GM12878 (cell line): ENCODE results near the gene ATF2. TPM values are rescaled to one million over a fixed set of nuclear protein-coding genes. Genes with fewer than 3 reads are reported as not detected.

Source experiments
- ATAC-seq: fragments of 200-7000 bp; cut with Tn5 transposase; 3 replicates; pipeline ENCODE4 v1.9.1; 2020; ENCODE audit warnings: mild to moderate bottlenecking, moderate library complexity
- BruUV-seq: library from RNA; stranded (reverse); fragments of 400-500 nt; replicated peaks from 2 replicates; lab custom pipeline; 2021; lab: Mats Ljungman, UMichigan
- CTCF ChIA-PET: fragments of 300-600 bp; sonication (Branson Sonifier 250); formaldehyde crosslinking; extraction: SDS; loops from one replicate; lab custom pipeline; 2021; ENCODE audit warnings: inconsistent platforms; lab: Yijun Ruan, JAX
- POLR2A ChIA-PET: fragments of 350-600 bp; formaldehyde crosslinking; extraction: SDS; loops from one replicate; lab custom pipeline; 2021; ENCODE audit warnings: inconsistent platforms; lab: Charles Lee
- RAD21 ChIA-PET: fragments of 300-600 bp; sonication (Branson Sonifier 250); formaldehyde crosslinking; loops from one replicate; lab custom pipeline; 2023; ENCODE audit warnings: antibody characterized with exemption; ENCODE audit not compliant: unreplicated experiment; lab: Charles Lee
- SMC1A ChIA-PET: fragments of 300-600 bp; sonication (Branson Sonifier 250); formaldehyde crosslinking; loops from one replicate; lab custom pipeline; 2023; ENCODE audit not compliant: unreplicated experiment, uncharacterized antibody; lab: Charles Lee
- DNase-seq: peaks from one replicate; pipeline ENCODE4 v3.0.0-alpha.2; 2011; ENCODE audit warnings: low read depth, low spot score
- FAIRE-seq: peaks from 3 replicates; lab custom pipeline; 2011; peaks lifted over from hg19 to GRCh38; lab: Jason Lieb, UNC
- H2AFZ ChIP-seq: 2 replicates; pipeline ENCODE4 v1.6.0; 2011; ENCODE audit warnings: low read depth, low read length, control low read depth; ENCODE audit not compliant: control insufficient read depth
- H3K27ac ChIP-seq: 2 replicates; pipeline ENCODE4 v1.5.1; 2011; ENCODE audit warnings: control low read depth; ENCODE audit not compliant: control insufficient read depth, insufficient read depth
- H3K27me3 ChIP-seq, 2 experiments: replicated peaks in 1 of 2; 2 replicates each; pipeline versions ENCODE4 v1.6.0 to v1.6.1; 2011; ENCODE audit warnings: low read length in 1 of 2; ENCODE audit not compliant: control insufficient read depth in 2 of 2, insufficient read depth in 2 of 2
- H3K36me3 ChIP-seq, 2 experiments: 2 replicates each; pipeline ENCODE4 v1.5.1; 2011; ENCODE audit warnings: low read length in 1 of 2; ENCODE audit not compliant: control insufficient read depth in 2 of 2, insufficient read depth in 2 of 2
- H3K4me1 ChIP-seq: 2 replicates; pipeline ENCODE4 v1.6.1; 2011; ENCODE audit warnings: mild to moderate bottlenecking, low read length, moderate library complexity, mixed read lengths; ENCODE audit not compliant: control insufficient read depth, insufficient read depth
- H3K4me2 ChIP-seq: 2 replicates; pipeline ENCODE4 v1.6.0; 2011; ENCODE audit warnings: control low read depth; ENCODE audit not compliant: control insufficient read depth, insufficient read depth
- H3K4me3 ChIP-seq: fragments of 200-600 bp; sonication (generic); 2 replicates; pipeline ENCODE4 v1.5.1; 2016
- H3K79me2 ChIP-seq: 2 replicates; pipeline ENCODE4 v1.6.0; 2011; ENCODE audit warnings: low read length; ENCODE audit not compliant: control insufficient read depth, insufficient read depth
- H3K9ac ChIP-seq: 2 replicates; pipeline ENCODE4 v1.8.0; 2011; ENCODE audit warnings: low read length, control low read depth, mixed read lengths; ENCODE audit not compliant: control insufficient read depth, insufficient read depth
- H3K9me3 ChIP-seq: replicated peaks from 3 replicates; pipeline ENCODE4 v1.5.1; 2011; ENCODE audit warnings: mild to moderate bottlenecking, low read length; ENCODE audit not compliant: control insufficient read depth, insufficient read depth
- H4K20me1 ChIP-seq: 2 replicates; pipeline ENCODE4 v1.6.0; 2011; ENCODE audit not compliant: control insufficient read depth, insufficient read depth
- BHLHE40 ChIP-seq, 2 experiments: fragments of 450-650 bp in 1 of 2; IDR thresholded peaks; 2 replicates each; pipeline ENCODE4 v1.6.1; 2011 to 2017; ENCODE audit warnings: low read depth in 2 of 2, borderline replicate concordance in 1 of 2, improper control_type of control experiment in 1 of 2, low read length in 1 of 2, mild to moderate bottlenecking in 1 of 2
- CREB1 ChIP-seq: IDR thresholded peaks from 2 replicates; pipeline ENCODE4 v1.6.1; 2012; ENCODE audit warnings: low read depth, mild to moderate bottlenecking, inconsistent platforms
- FOXM1 ChIP-seq: IDR thresholded peaks from 2 replicates; pipeline ENCODE4 v1.6.1; 2012; ENCODE audit warnings: low read depth, mild to moderate bottlenecking, inconsistent platforms, low read length, moderate library complexity
- IRF5 ChIP-seq: fragments of 450-650 bp; IDR thresholded peaks from 2 replicates; pipeline ENCODE4 v1.6.1; 2017; ENCODE audit warnings: borderline replicate concordance
- MEF2B ChIP-seq: fragments of 450-650 bp; IDR thresholded peaks from 2 replicates; pipeline ENCODE4 v1.6.1; 2018; ENCODE audit warnings: mild to moderate bottlenecking, moderate library complexity; ENCODE audit not compliant: partially characterized antibody, poor library complexity, severe bottlenecking
- MYC ChIP-seq: IDR thresholded peaks from 2 replicates; pipeline ENCODE4 v1.6.1; 2011; ENCODE audit warnings: mild to moderate bottlenecking, low read length, moderate library complexity, inconsistent platforms; ENCODE audit not compliant: insufficient read depth, insufficient replicate concordance, insufficient read length, severe bottlenecking
- POLR2A ChIP-seq: IDR thresholded peaks from 2 replicates; pipeline ENCODE4 v1.6.1; 2011; ENCODE audit warnings: low read depth, mild to moderate bottlenecking, low read length
- POLR2AphosphoS2 ChIP-seq: IDR thresholded peaks from 2 replicates; pipeline ENCODE4 v1.6.1; 2011; ENCODE audit warnings: low read depth, mild to moderate bottlenecking, low read length, improper control_type of control experiment, moderate library complexity
- RAD51 ChIP-seq: fragments of 450-650 bp; IDR thresholded peaks from 2 replicates; pipeline ENCODE4 v1.6.1; 2016; ENCODE audit warnings: moderate library complexity, mild to moderate bottlenecking, inconsistent platforms
- RFX5 ChIP-seq: IDR thresholded peaks from 2 replicates; pipeline ENCODE4 v1.6.1; 2011; ENCODE audit warnings: low read depth, low read length, improper control_type of control experiment
- SMAD5 ChIP-seq: IDR thresholded peaks from 2 replicates; pipeline ENCODE4 v1.6.1; 2016; ENCODE audit warnings: antibody characterized with exemption, low read depth
- STAT3 ChIP-seq: IDR thresholded peaks from 2 replicates; pipeline ENCODE4 v1.6.1; 2011; ENCODE audit warnings: low read depth, low read length, improper control_type of control experiment
- ZNF217 ChIP-seq: fragments of 450-650 bp; IDR thresholded peaks from 2 replicates; pipeline ENCODE4 v1.6.1; 2017; ENCODE audit warnings: antibody characterized with exemption, mild to moderate bottlenecking
- ZNF274 ChIP-seq: IDR thresholded peaks from one replicate; pipeline ENCODE4 v1.8.0; 2011; ENCODE audit not compliant: insufficient read length, insufficient read depth
- ZSCAN29 ChIP-seq: fragments of 450-650 bp; IDR thresholded peaks from 2 replicates; pipeline ENCODE4 v1.6.1; 2017; ENCODE audit warnings: mild to moderate bottlenecking, moderate library complexity
- WGBS: methylation state at CpG from one replicate; pipeline ENCODE4 v1.1.6; 2016; ENCODE audit warnings: low lambda C conversion rate; ENCODE audit not compliant: insufficient replicate concordance, insufficient coverage; ENCODE audit errors: missing lambda C conversion rate; 5-methylcytosine and 5-hydroxymethylcytosine counted together
- in situ Hi-C: fragments of 300-500 bp; cut with MboI; formaldehyde crosslinking; loops from 9 replicates; pipeline ENCODE4 v1.14.3; 2018; ENCODE audit warnings: mixed read lengths
- intact Hi-C: fragments of 100-400 bp; cut with micrococcal nuclease; formaldehyde crosslinking; loops from one replicate; pipeline ENCODE4 v1.14.2; 2022; ENCODE audit not compliant: unreplicated experiment
- polyA plus RNA-seq, 11 experiments: library from polyadenylated mRNA; depleted of rRNA in 4 of 11; unstranded in 6 of 11; stranded (reverse) in 5 of 11; fragments of >200 nt; fragmentation: Nextera tagmentation in 4 of 11; fragmentation: Illumina TruSeq in 1 of 11; extraction: Ambion mirVana in 4 of 11; extraction: Trizol in 1 of 11; gene quantifications; 1 replicate in 1 of 11; 2 replicates in 10 of 11; pipeline versions ENCODE4 v1.2.1 to v1.2.3, GENCODE V29; 2011 to 2016; ENCODE audit warnings: inconsistent platforms in 2 of 11, missing spikeins in 2 of 11, low read depth in 1 of 11
- total RNA-seq, 4 experiments: library from RNA; depleted of rRNA in 3 of 4; stranded (reverse); fragments of >200 nt in 3 of 4; fragmentation: Illumina TruSeq in 1 of 4; extraction: Trizol in 1 of 4; gene quantifications; 2 replicates each; pipeline versions ENCODE4 v1.2.1 to v1.2.3, GENCODE V29; 2013 to 2021
- TF ChIP-seq, protein P1 (sequence below): fragments of 450-650 bp; IDR thresholded peaks from 2 replicates; pipeline ENCODE4 v1.6.1; 2017; ENCODE audit warnings: mild to moderate bottlenecking, low read depth, inconsistent platforms; ENCODE audit not compliant: poor library complexity, severe bottlenecking

ATF2 gene
- total and polyA plus RNA-seq, 10 of the 15 experiments (the other 5 are each of a cell fraction or from before 2014, with no cell fraction given), result 10.3 to 78.0 (median 36.0) TPM

GRCh38 chr2:175158894-175159293 is 9.1 kb downstream of the ATF2 start:
- H4K20me1 ChIP-seq, result peaks cover 6% of the 10 kb centered on the region
- no peak overlapping the region for H3K9ac ChIP-seq
- no TSS peak for BruUV-seq

More at GRCh38 chr2:175158894-175159293, 9.1 kb downstream of the ATF2 start:
- Histone ChIP-seq H3K36me3 (peaks cover 0 to 3% of the 10 kb centered on the region in 2 experiments; a peak in 2 of 4 replicates), H3K4me1 (peaks cover 9% of the 10 kb centered on the region), H3K27ac (no peak overlapping the region), H3K4me3 (no peak overlapping the region), H3K79me2 (peaks cover 86% of the 10 kb centered on the region), H2AFZ (no peak overlapping the region), H3K9me3 (no peaks in the 10 kb centered on the region; the same call in 2 of the 3 replicates), H3K4me2 (no peak overlapping the region), H3K27me3 (no peaks in the 10 kb centered on the region)
- no peak for DNase-seq
- no peak for FAIRE-seq
- RAD21 ChIA-PET, result interaction anchor here (1.1 kb wide), 1 partner anchor 10 kb away, joined by 5 read pairs; no protein-coding TSS in a partner anchor
- SMC1A ChIA-PET, result interaction anchor here (1.1 to 1.2 kb wide), 2 partner anchors 20 to 22 kb away, joined by 3 read pairs; no protein-coding TSS in a partner anchor
- ATAC-seq, result no peak
- TF ChIP-seq RAD51 (no peak), POLR2A (no peak), MYC (no peak), STAT3 (no peak), MEF2B (no peak), ZNF274 (no peak), BHLHE40 (IDR thresholded peaks at IDR 0.05; ENCODE audit: borderline replicate concordance in 1 of 2, low read depth in 2 of 2, low read length in 1 of 2) (no peak), FOXM1 (no peak), CREB1 (no peak), IRF5 (no peak), SMAD5 (no peak), RFX5 (no peak), ZSCAN29 (no peak), ZNF217 (no peak), POLR2AphosphoS2 (no peak)
- TF ChIP-seq, protein P1, sequence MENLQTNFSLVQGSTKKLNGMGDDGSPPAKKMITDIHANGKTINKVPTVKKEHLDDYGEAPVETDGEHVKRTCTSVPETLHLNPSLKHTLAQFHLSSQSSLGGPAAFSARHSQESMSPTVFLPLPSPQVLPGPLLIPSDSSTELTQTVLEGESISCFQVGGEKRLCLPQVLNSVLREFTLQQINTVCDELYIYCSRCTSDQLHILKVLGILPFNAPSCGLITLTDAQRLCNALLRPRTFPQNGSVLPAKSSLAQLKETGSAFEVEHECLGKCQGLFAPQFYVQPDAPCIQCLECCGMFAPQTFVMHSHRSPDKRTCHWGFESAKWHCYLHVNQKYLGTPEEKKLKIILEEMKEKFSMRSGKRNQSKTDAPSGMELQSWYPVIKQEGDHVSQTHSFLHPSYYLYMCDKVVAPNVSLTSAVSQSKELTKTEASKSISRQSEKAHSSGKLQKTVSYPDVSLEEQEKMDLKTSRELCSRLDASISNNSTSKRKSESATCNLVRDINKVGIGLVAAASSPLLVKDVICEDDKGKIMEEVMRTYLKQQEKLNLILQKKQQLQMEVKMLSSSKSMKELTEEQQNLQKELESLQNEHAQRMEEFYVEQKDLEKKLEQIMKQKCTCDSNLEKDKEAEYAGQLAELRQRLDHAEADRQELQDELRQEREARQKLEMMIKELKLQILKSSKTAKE, result no peak
- CTCF ChIA-PET, result interaction anchor here (1.1 kb wide), 1 partner anchor 9 kb away, joined by 4 read pairs; the partner anchor contains the start of gene ATF2
- intact Hi-C loops, result no loop called here
- in situ Hi-C loops, result no loop called here
- 99% methylated on average over 4 of the region's 4 CpGs for WGBS
- POLR2A ChIA-PET, result interaction anchor here (0.7 to 0.8 kb wide), 2 partner anchors 12 to 20 kb away, joined by 3 to 5 read pairs; no protein-coding TSS in a partner anchor
